WTC11 (cell line): ENCODE results near the gene RAD21L1.
"Not testable (repeated sequence)": the region's sequence is repeated elsewhere in the genome, so short reads cannot be mapped to it uniquely, and the experiment has no call there.

ENCODE experiments used
- JUN ChIP-seq: sonication (generic); formaldehyde crosslinking; IDR thresholded peaks from 2 replicates; pipeline ENCODE4 v1.8.0; 2023; ENCODE audit warnings: mild to moderate bottlenecking, missing genetic modification reagents
- TF ChIP-seq, protein P1 (sequence below): sonication (generic); formaldehyde crosslinking; IDR thresholded peaks from 2 replicates; pipeline ENCODE4 v1.8.1; 2023; ENCODE audit warnings: mild to moderate bottlenecking, moderate library complexity, missing genetic modification reagents

DNA sequence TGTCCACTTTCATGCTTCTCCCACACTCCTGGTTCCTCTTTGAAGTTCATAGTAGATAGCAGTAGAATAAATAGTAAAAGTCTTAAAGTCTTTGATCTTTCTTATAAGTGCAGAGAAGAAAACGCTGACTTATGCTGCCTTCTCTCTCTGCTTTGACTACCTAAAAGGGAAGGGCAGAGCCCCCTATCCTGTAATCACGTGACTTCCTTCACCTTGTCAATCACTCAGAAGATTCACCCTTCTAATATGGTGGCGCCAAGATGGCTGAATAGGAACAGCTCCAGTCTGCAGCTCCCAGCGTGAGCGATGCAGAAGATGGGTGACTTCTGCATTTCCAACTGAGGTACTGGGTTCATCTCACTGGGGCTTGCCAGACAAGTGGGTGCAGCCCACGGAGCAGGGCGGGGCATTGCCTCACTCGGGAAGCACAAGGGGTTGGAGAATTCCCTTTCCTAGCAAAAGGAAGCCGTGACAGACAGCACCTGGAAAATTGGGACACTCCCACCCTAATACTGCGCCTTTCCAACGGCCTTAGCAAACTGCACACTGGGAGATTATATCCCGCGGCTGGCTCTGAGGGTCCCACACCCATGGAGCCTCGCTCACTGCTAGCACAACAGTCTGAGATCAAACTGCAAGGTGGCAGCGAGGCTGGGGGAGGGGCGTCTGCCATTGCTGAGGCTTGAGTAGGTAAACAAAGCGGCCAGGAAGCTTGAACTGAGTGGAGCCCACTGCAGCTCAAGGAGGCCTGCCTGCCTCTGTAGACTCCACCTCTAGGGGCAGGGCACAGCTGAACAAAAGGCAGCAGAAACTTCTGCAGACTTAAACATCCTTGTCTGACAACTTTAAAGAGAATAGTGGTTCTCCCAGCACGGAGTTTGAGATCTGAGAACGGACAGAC is 9.1 kb upstream of the RAD21L1 start:
- not testable (repeated sequence) for TF ChIP-seq JUN (CRISPR knock-in tag)
- TF ChIP-seq, protein P1, sequence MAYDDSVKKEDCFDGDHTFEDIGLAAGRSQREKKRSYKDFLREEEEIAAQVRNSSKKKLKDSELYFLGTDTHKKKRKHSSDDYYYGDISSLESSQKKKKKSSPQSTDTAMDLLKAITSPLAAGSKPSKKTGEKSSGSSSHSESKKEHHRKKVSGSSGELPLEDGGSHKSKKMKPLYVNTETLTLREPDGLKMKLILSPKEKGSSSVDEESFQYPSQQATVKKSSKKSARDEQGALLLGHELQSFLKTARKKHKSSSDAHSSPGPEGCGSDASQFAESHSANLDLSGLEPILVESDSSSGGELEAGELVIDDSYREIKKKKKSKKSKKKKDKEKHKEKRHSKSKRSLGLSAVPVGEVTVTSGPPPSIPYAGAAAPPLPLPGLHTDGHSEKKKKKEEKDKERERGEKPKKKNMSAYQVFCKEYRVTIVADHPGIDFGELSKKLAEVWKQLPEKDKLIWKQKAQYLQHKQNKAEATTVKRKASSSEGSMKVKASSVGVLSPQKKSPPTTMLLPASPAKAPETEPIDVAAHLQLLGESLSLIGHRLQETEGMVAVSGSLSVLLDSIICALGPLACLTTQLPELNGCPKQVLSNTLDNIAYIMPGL (CRISPR knock-in tag): not testable (repeated sequence)
